ENCODE measurements around the gene SECISBP2L. TPM values are rescaled to one million over a fixed set of nuclear protein-coding genes. Genes with fewer than 3 reads are reported as not detected.

Gene SECISBP2L
- total and polyA plus RNA-seq, 2 experiments from 2014 or later: 18.6 to 28.3 TPM

- Histone ChIP-seq H3K27ac (ENCODE audit: low read depth) (no peak overlapping the region), H3K4me2 (no peak overlapping the region), H3K79me2 (replicated peaks; ENCODE audit: insufficient read depth) (no peaks in the 10 kb centered on the region), H3K4me1 (ENCODE audit: insufficient read depth) (no peaks in the 10 kb centered on the region), H3K9me2 (ENCODE audit: insufficient read depth) (0 out of 2 replicates have a peak, but pooled peaks cover 7% of the 10 kb centered on the region), H4K20me1 (replicated peaks; ENCODE audit: insufficient read depth) (no peaks in the 10 kb centered on the region), H2AFZ (no peak overlapping the region), H3K36me3 (ENCODE audit: insufficient read depth) (no peaks in the 10 kb centered on the region), H3K4me3 (no peak overlapping the region), H3K27me3 (ENCODE audit: insufficient read depth) (no peaks in the 10 kb centered on the region), H3F3A (replicated peaks; ENCODE audit: low read depth) (no peaks in the 10 kb centered on the region)
- H3K27ac Mint-ChIP-seq: no peak overlapping the region
- no peak for TF ChIP-seq NANOG (IDR thresholded peaks at IDR 0.05; ENCODE audit: borderline replicate concordance)
- no peak for TF ChIP-seq REST (IDR thresholded peaks at IDR 0.05; ENCODE audit: unreplicated experiment)
- TF ChIP-seq STAT1 (IDR thresholded peaks at IDR 0.05; ENCODE audit: unreplicated experiment): no peak
- no peak for TF ChIP-seq ETS1 (IDR thresholded peaks at IDR 0.05)
- TF ChIP-seq CTCF (conservative IDR thresholded peaks at IDR 0.05; ENCODE audit: low read depth in 2 of 2): no peak
- TF ChIP-seq ZNF331 (CRISPR knock-in tag; IDR thresholded peaks at IDR 0.05; ENCODE audit: low read depth): no peak
- TF ChIP-seq JUNB (IDR thresholded peaks at IDR 0.05; ENCODE audit: unreplicated experiment): no peak
- no peak for TF ChIP-seq ZNF114 (CRISPR knock-in tag; IDR thresholded peaks at IDR 0.05)
- TF ChIP-seq EZH2phosphoT487 (IDR thresholded peaks at IDR 0.05; ENCODE audit: unreplicated experiment): no peak
- no peak for TF ChIP-seq ZNF462 (CRISPR knock-in tag; IDR thresholded peaks at IDR 0.05)
- no peak for TF ChIP-seq POLR2AphosphoS5 (IDR thresholded peaks at IDR 0.05; ENCODE audit: low read depth)
- TF ChIP-seq CREB1 (CRISPR knock-in tag; IDR thresholded peaks at IDR 0.05; ENCODE audit: low read depth): no peak
- TF ChIP-seq EZH2 (IDR thresholded peaks at IDR 0.05; ENCODE audit: low read depth, unreplicated experiment): no peak
- no peak overlapping the region for H3K4me3 Mint-ChIP-seq
- DNase-seq (ENCODE audit: low spot score) (no peak), ATAC-seq (no peak)
- no peaks in the 10 kb centered on the region for H3K27me3 Mint-ChIP-seq (ENCODE audit: insufficient read depth, low read depth, poor library complexity)
- no peaks in the 10 kb centered on the region for H3K9me3 Mint-ChIP-seq
- H3K4me1 Mint-ChIP-seq: no peaks in the 10 kb centered on the region
- no peaks in the 10 kb centered on the region for H3K36me3 Mint-ChIP-seq (ENCODE audit: low read depth)
These were observed 105.7 kb downstream of the SECISBP2L start for GRCh38 chr15:48940508-48940907.
